ENCODE results near the gene NUP214. TPM values are rescaled to one million over a fixed set of nuclear protein-coding genes. Genes with fewer than 3 reads are reported as not detected.
A peak's percentile ranks its signal among the peaks of the same experiment; 100 is the strongest.

Gene NUP214
- total and polyA plus RNA-seq, 7 experiments from 2014 or later, result 18.2 to 116 (median 80.5) TPM

- Mint-ChIP-seq H3K4me1 (peaks cover 3 to 6% (median 5%) of the 10 kb centered on the region in 7 donors), H3K27ac (no peak overlapping the region), H3K9me3 (peaks cover 0 to 1% (median 0%) of the 10 kb centered on the region in 11 donors), H3K36me3 (no peaks in the 10 kb centered on the region), H3K27me3 (peaks cover 17 to 25% (median 22%) of the 10 kb centered on the region in 5 donors), H3K4me3 (no peak overlapping the region)
- no peak for ATAC-seq
- Histone ChIP-seq H3K9me3 (ENCODE audit: control insufficient read depth in 2 of 3, low read length in 3 of 3) (no peaks in the 10 kb centered on the region), H3K4me1 (ENCODE audit: control insufficient read depth in 2 of 2, insufficient read depth in 2 of 2, low read length in 2 of 2) (no peaks in the 10 kb centered on the region), H3K4me3 (ENCODE audit: low read length) (no peak overlapping the region), H3K36me3 (ENCODE audit: control insufficient read depth in 2 of 3, insufficient read depth in 3 of 3, low read length in 3 of 3) (no peaks in the 10 kb centered on the region), H3K27ac (ENCODE audit: low read depth, low read length) (no peak overlapping the region), H3K27me3 (ENCODE audit: control insufficient read depth in 2 of 2, insufficient read depth in 2 of 2, low read length in 2 of 2) (peaks cover 0 to 6% of the 10 kb centered on the region in 2 donors)
- ChIA-PET CTCF (no interaction called here), POLR2A (no interaction called here)
- no peak for DNase-seq
- intact Hi-C loops (cut with micrococcal nuclease), result no loop called here
Observed at GRCh38 chr9:131092030-131092429, 33.4 kb upstream of the NUP214 start.

DNA sequence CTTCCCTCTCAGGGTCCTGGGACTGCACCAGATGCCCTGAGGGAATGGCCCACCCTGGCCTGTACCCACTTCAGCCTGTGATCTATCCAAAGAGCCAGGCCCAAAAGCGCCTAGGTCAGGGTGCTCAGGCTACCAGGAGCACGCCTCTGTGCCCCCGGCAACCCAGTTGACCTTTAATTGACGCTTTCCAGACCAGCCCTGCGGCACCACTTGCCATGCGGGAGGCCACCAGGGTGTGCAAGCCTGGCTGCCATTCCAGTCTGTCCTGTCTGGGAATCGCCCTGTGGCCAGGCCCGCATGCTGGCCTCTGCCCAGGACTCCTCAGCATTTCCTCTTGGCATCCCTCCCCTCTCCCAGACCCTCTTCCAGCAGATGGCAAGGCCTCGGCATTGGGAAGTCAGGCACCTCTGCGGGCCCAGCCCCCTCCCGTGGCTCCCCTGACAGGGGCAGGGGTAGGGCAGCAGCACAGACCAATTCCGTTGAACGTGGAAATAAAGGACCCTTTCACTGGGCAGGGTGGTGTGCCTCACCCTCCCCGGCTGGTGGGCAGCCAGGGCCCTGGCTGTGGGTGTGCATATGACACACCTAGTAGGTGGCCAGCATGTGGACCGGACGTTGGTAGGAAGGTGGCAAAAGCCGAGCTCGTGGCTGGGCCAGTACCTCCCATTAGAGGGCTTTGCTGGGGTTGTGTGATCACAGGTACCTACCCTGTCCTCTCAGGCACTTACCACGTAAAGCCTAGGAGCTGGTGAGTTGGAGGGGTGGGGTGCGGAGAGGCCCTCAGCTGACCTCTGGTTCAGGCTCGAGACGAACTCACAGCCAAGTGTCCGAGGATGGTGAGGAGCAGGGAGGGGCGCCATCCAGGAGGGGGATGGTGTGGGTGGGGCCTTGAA lies 32.6 kb upstream of the NUP214 start:
- Histone ChIP-seq H3K4me1 (ENCODE audit: control insufficient read depth in 2 of 2, insufficient read depth in 2 of 2, low read length in 2 of 2) (no peaks in the 10 kb centered on the region), H3K36me3 (ENCODE audit: control insufficient read depth in 2 of 3, insufficient read depth in 3 of 3, low read length in 3 of 3) (no peaks in the 10 kb centered on the region), H3K27me3 (ENCODE audit: control insufficient read depth in 2 of 2, insufficient read depth in 2 of 2, low read length in 2 of 2) (peaks cover 0 to 6% of the 10 kb centered on the region in 2 donors), H3K4me3 (ENCODE audit: low read length) (no peak overlapping the region), H3K27ac (ENCODE audit: low read depth, low read length) (no peak overlapping the region), H3K9me3 (ENCODE audit: control insufficient read depth in 2 of 3, low read length in 3 of 3) (no peaks in the 10 kb centered on the region)
- no peak for DNase-seq
- Mint-ChIP-seq H3K9me3 (peaks cover 0 to 1% (median 0%) of the 10 kb centered on the region in 11 donors), H3K4me3 (no peak overlapping the region), H3K36me3 (no peaks in the 10 kb centered on the region), H3K27me3 (peaks cover 24 to 32% (median 28%) of the 10 kb centered on the region in 5 donors), H3K4me1 (peaks cover 3 to 12% (median 10%) of the 10 kb centered on the region in 7 donors), H3K27ac (no peak overlapping the region)
- intact Hi-C loops (cut with micrococcal nuclease), result no loop called here
- ChIA-PET CTCF (no interaction called here), POLR2A (no interaction called here)
- ATAC-seq, result no peak

DNA sequence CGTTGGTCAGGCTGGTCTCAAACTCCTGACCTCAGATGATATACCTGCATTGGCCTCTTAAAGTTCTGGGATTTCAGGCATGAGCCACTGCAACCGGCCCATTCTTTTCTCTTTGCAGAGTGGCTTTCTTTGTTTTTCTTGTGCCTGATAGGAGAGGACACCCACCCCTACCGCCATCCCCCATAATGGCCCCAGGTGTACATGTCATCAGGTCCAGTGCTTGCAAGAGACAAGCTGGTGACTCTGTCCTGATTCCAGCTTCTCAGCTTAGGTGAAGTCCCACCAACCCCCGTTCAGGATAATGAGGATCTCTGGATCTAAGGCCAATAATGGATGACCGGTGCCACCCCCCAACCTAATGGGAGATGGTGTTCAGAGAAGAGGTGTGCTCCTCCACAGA lies 31.4 kb upstream of the NUP214 start:
- ChIA-PET POLR2A (no interaction called here), CTCF (no interaction called here)
- Mint-ChIP-seq H3K9me3 (no peaks in the 10 kb centered on the region), H3K4me1 (peaks cover 3 to 12% (median 10%) of the 10 kb centered on the region in 7 donors), H3K27me3 (peaks cover 24 to 39% (median 28%) of the 10 kb centered on the region in 5 donors), H3K4me3 (peak overlapping the region in 3 of 10 donors; percentile 21 to 27 (median 23)), H3K27ac (no peak overlapping the region), H3K36me3 (no peaks in the 10 kb centered on the region)
- DNase-seq, result no peak
- Histone ChIP-seq H3K4me3 (ENCODE audit: low read length) (no peak overlapping the region), H3K9me3 (ENCODE audit: control insufficient read depth in 2 of 3, low read length in 3 of 3) (no peaks in the 10 kb centered on the region), H3K4me1 (ENCODE audit: control insufficient read depth in 2 of 2, insufficient read depth in 2 of 2, low read length in 2 of 2) (no peaks in the 10 kb centered on the region), H3K36me3 (ENCODE audit: control insufficient read depth in 2 of 3, insufficient read depth in 3 of 3, low read length in 3 of 3) (no peaks in the 10 kb centered on the region), H3K27ac (ENCODE audit: low read depth, low read length) (no peak overlapping the region), H3K27me3 (ENCODE audit: control insufficient read depth in 2 of 2, insufficient read depth in 2 of 2, low read length in 2 of 2) (peaks cover 0 to 6% of the 10 kb centered on the region in 2 donors)
- no peak for ATAC-seq
- intact Hi-C loops (cut with micrococcal nuclease), result no loop called here

GRCh38 chr9:131094622-131095021 lies 30.8 kb upstream of the NUP214 start:
- CTCF ChIA-PET, result no interaction called here
- Histone ChIP-seq H3K27me3 (ENCODE audit: control insufficient read depth in 2 of 2, insufficient read depth in 2 of 2, low read length in 2 of 2) (peaks cover 0 to 6% of the 10 kb centered on the region in 2 donors), H3K36me3 (ENCODE audit: control insufficient read depth in 2 of 3, insufficient read depth in 3 of 3, low read length in 3 of 3) (no peaks in the 10 kb centered on the region), H3K4me3 (ENCODE audit: low read length) (no peak overlapping the region), H3K4me1 (ENCODE audit: control insufficient read depth in 2 of 2, insufficient read depth in 2 of 2, low read length in 2 of 2) (no peaks in the 10 kb centered on the region), H3K27ac (ENCODE audit: low read depth, low read length) (no peak overlapping the region), H3K9me3 (ENCODE audit: control insufficient read depth in 2 of 3, low read length in 3 of 3) (no peaks in the 10 kb centered on the region)
- ATAC-seq, result no peak
- no peak overlapping the region for H3K27ac Mint-ChIP-seq
- no peaks in the 10 kb centered on the region for H3K9me3 Mint-ChIP-seq
- POLR2A ChIA-PET, result no interaction called here
- peak overlapping the region in 5 of 10 donors; percentile 11 to 43 (median 25) for H3K4me3 Mint-ChIP-seq
- H3K4me1 Mint-ChIP-seq, result peaks cover 3 to 12% (median 10%) of the 10 kb centered on the region in 7 donors
- intact Hi-C loops (cut with micrococcal nuclease), result no loop called here
- peaks cover 24 to 39% (median 28%) of the 10 kb centered on the region in 5 donors for H3K27me3 Mint-ChIP-seq
- no peaks in the 10 kb centered on the region for H3K36me3 Mint-ChIP-seq
- DNase-seq, result no peak

GRCh38 chr9:131095666-131096268 lies 29.6 kb upstream of the NUP214 start:
- H3K36me3 ChIP-seq (ENCODE audit: control insufficient read depth in 2 of 3, insufficient read depth in 3 of 3, low read length in 3 of 3), result no peaks in the 10 kb centered on the region
- peaks cover 3 to 12% (median 10%) of the 10 kb centered on the region in 7 donors for H3K4me1 Mint-ChIP-seq
- no peak for ATAC-seq
- no peak overlapping the region for H3K27ac Mint-ChIP-seq
- peak overlapping the region; percentile 59 to 78 (median 71) for H3K4me3 Mint-ChIP-seq
- peaks cover 24 to 39% (median 28%) of the 10 kb centered on the region in 5 donors for H3K27me3 Mint-ChIP-seq
- no peaks in the 10 kb centered on the region for H3K9me3 ChIP-seq (ENCODE audit: control insufficient read depth in 2 of 3, low read length in 3 of 3)
- ChIA-PET POLR2A (no interaction called here), CTCF (no interaction called here)
- H3K4me1 ChIP-seq (ENCODE audit: control insufficient read depth in 2 of 2, insufficient read depth in 2 of 2, low read length in 2 of 2), result no peaks in the 10 kb centered on the region
- peak in 1 of 9 donors; percentile 2 for DNase-seq
- intact Hi-C loops (cut with micrococcal nuclease), result loop anchor here in 1 of 2 donors (1.0 kb wide), 1 partner anchor 29 kb away; no protein-coding TSS in a partner anchor
- no peaks in the 10 kb centered on the region for H3K9me3 Mint-ChIP-seq
- H3K36me3 Mint-ChIP-seq, result no peaks in the 10 kb centered on the region
- peaks cover 0 to 6% of the 10 kb centered on the region in 2 donors for H3K27me3 ChIP-seq (ENCODE audit: control insufficient read depth in 2 of 2, insufficient read depth in 2 of 2, low read length in 2 of 2)
- no peak overlapping the region for H3K4me3 ChIP-seq (ENCODE audit: low read length)
- no peak overlapping the region for H3K27ac ChIP-seq (ENCODE audit: low read depth, low read length)

- Histone ChIP-seq H3K9me3 (ENCODE audit: control insufficient read depth in 2 of 3, low read length in 3 of 3) (no peaks in the 10 kb centered on the region), H3K4me3 (ENCODE audit: low read length) (no peak within 1 kb of the TSS), H3K27ac (ENCODE audit: low read depth, low read length) (no peak within 1 kb of the TSS), H3K36me3 (ENCODE audit: control insufficient read depth in 2 of 3, insufficient read depth in 3 of 3, low read length in 3 of 3) (no peaks in the 10 kb centered on the region), H3K27me3 (ENCODE audit: control insufficient read depth in 2 of 2, insufficient read depth in 2 of 2, low read length in 2 of 2) (peaks cover 0 to 6% of the 10 kb centered on the region in 2 donors), H3K4me1 (ENCODE audit: control insufficient read depth in 2 of 2, insufficient read depth in 2 of 2, low read length in 2 of 2) (no peaks in the 10 kb centered on the region)
- Mint-ChIP-seq H3K27ac (no peak within 1 kb of the TSS), H3K4me3 (peak within 1 kb of the TSS; percentile 59 to 82 (median 72)), H3K27me3 (peaks cover 24 to 39% (median 28%) of the 10 kb centered on the region in 5 donors), H3K4me1 (peaks cover 3 to 12% (median 10%) of the 10 kb centered on the region in 7 donors), H3K36me3 (no peaks in the 10 kb centered on the region), H3K9me3 (no peaks in the 10 kb centered on the region)
- DNase-seq, result peak in 2 of 9 donors; percentile 7 to 11
- POLR2A ChIA-PET, result no interaction called here
- intact Hi-C loops (cut with micrococcal nuclease), result loop anchor here in 1 of 2 donors (1.0 kb wide), 1 partner anchor 28 kb away; no protein-coding TSS in a partner anchor
- CTCF ChIA-PET, result no interaction called here
- peak; percentile 42 for ATAC-seq
Observed at GRCh38 chr9:131096269-131097125, 28.9 kb upstream of the NUP214 start, which contains the start of gene AIF1L. AIF1L (plus strand) TSS chr9:131096531; CDS start chr9:131096630, 99 bp downstream.
